ENCODE data around the gene ADARB1.

- TF ChIP-seq EP300 (IDR thresholded peaks at IDR 0.05) = no peak
- TF ChIP-seq CTCF (IDR thresholded peaks at IDR 0.05) = no peak
Observed at GRCh38 chr21:45257673-45258341, 183.4 kb downstream of the ADARB1 start.

All from stomach (tissue), 4 donors.